ENCODE data around the gene CLIP3. TPM values are rescaled to one million over a fixed set of nuclear protein-coding genes. Genes with fewer than 3 reads are reported as not detected.
"Not testable (repeated sequence)": the region's sequence is repeated elsewhere in the genome, so short reads cannot be mapped to it uniquely, and the experiment has no call there.

CLIP3 gene
- total and polyA plus RNA-seq, 8 donors: 5.8 to 33.0 (median 27.5) TPM

DNA sequence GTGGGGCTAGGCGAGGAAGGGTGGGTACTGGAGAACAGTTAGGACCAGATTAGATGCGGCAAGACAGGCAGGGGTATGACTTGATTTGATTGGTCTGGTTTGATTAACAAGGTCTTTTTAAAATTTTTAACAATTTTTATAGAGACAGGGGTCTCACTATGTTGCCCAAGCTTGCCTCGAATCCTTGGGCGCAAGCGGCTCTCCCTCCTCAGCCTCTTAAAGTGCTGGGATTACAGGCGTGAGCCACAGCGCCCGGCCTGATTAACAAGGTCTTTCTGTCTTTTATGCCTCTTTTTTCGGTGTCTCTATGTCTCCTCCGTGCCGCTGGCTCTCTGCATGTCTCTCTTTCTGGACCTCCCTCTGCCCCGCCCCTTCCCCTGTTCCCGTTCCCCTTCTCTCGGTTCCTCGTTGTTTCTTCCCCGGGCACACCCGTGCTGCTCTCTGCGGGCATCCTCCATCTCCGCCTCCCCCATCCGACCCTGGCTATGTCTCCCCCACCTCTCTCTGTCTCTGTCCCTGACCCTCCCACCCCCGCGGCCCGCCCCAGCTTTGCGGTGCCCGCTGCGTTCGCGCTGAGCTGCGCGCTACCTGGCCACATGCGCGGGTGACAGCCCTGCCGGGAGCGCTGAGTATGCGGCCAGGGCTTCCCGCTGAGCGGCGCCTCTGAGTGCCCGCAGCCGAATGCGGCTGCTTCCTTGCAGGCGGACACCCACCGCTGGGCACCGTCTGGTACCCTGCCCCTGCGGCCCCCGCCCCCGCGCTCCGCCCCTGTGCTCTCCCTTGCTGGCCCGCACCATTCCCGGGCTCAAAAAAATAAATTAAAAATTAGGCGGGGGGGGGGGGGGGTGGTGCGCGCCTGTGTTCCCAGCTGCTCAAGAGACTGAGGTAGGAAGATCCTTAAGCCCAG lies 45.8 kb downstream of the CLIP3 start:
- Histone ChIP-seq H3K4me3 (peak overlapping the region in 1 of 2 donors; percentile 35), H3K4me1 (peaks cover 4 to 10% of the 10 kb centered on the region in 2 donors), H3K27ac (no peak overlapping the region), H3K36me3 (no peaks in the 10 kb centered on the region), H3K9me3 (peaks cover 0 to 4% of the 10 kb centered on the region in 2 donors), H3K27me3 (peaks cover 15 to 70% of the 10 kb centered on the region in 2 donors)
- intact Hi-C loops (cut with DNase I): no loop called here
- no peak for TF ChIP-seq CTCF (IDR thresholded peaks at IDR 0.05)
- peak in 1 of 4 donors; percentile 48 for DNase-seq
- ATAC-seq: peak; percentile 68

GRCh38 chr19:35986111-35986510 lies 46.6 kb downstream of the CLIP3 start:
- Histone ChIP-seq H3K4me3 (no peak overlapping the region), H3K36me3 (no peaks in the 10 kb centered on the region), H3K4me1 (peaks cover 4 to 10% of the 10 kb centered on the region in 2 donors), H3K27ac (no peak overlapping the region), H3K9me3 (peaks cover 0 to 4% of the 10 kb centered on the region in 2 donors), H3K27me3 (peaks cover 15 to 75% of the 10 kb centered on the region in 2 donors)
- intact Hi-C loops (cut with DNase I): no loop called here
- DNase-seq (no peak), ATAC-seq (no peak)
- no peak for TF ChIP-seq CTCF (IDR thresholded peaks at IDR 0.05)

DNA sequence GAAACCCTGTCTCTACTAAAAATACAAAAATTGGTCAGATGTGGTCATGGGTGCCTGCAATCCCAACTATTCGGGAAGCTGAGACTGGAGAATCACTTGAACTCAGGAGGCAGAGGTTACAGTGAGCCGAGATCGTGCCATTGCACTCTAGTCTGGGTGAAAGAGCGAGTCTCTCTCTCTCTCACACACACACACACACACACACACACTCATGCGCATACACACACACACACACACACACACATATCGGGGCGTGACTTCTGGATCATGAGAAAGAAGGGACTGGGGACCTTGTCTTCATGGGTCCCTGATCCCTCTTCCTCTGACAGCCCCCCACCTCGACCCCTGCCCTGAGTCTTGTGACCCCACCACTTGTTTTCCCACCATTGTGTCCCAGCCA lies 49.5 kb downstream of the CLIP3 start:
- Histone ChIP-seq H3K27ac (no peak overlapping the region), H3K36me3 (no peaks in the 10 kb centered on the region), H3K27me3 (peaks cover 15 to 83% of the 10 kb centered on the region in 2 donors), H3K4me3 (no peak overlapping the region), H3K4me1 (peaks cover 4 to 10% of the 10 kb centered on the region in 2 donors), H3K9me3 (no peaks in the 10 kb centered on the region)
- no peak for TF ChIP-seq CTCF (IDR thresholded peaks at IDR 0.05)
- ATAC-seq (no peak), DNase-seq (no peak)
- intact Hi-C loops (cut with DNase I): no loop called here

DNA sequence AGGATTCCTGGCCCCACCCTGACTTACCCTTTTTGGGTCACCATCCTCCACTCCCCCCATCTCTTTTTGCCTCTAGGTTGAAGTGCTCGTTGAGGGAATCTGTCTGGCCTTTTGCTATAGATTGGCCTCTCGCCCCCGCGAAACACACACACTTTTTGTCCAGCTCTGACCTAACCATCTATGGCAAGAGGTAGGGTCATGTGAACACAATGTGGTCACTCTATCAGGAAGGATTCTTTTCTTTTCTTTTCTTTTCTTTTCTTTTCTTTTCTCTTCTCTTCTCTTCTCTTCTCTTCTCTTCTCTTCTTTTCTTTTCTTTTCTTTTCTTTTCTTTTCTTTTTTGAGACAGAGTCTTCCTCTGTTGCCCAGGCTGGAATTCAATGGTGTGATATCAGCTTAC lies 51.7 kb downstream of the CLIP3 start:
- ATAC-seq; H3K9me3 ChIP-seq; H3K27ac ChIP-seq; H3K36me3 ChIP-seq; intact Hi-C loops (cut with DNase I); H3K4me3 ChIP-seq; H3K4me1 ChIP-seq: not testable (repeated sequence)
- H3K27me3 ChIP-seq: peaks cover under 1 to 80% of the 10 kb centered on the region in 2 donors
- peak in 1 of 4 donors; percentile 16 for DNase-seq

- H3K4me3 ChIP-seq: no peak overlapping the region
- no peaks in the 10 kb centered on the region for H3K36me3 ChIP-seq
- intact Hi-C loops (cut with DNase I): no loop called here
- peaks cover 0 to 74% of the 10 kb centered on the region in 2 donors for H3K27me3 ChIP-seq
- DNase-seq: peak in 1 of 4 donors; percentile 68
- H3K27ac ChIP-seq: no peak overlapping the region
- no peak for TF ChIP-seq CTCF (IDR thresholded peaks at IDR 0.05)
- ATAC-seq: no peak
- H3K9me3 ChIP-seq: no peaks in the 10 kb centered on the region
- no peaks in the 10 kb centered on the region for H3K4me1 ChIP-seq
Measured at GRCh38 chr19:35978832-35979365, 53.8 kb downstream of the CLIP3 start.

Data from left lung (tissue), 10 donors.